HG03342 (cell line): ENCODE measurements around the gene HMGN3.

Experiments
- ATAC-seq: cut with Tn5 transposase; IDR thresholded peaks from one replicate; pipeline ENCODE4 v1.9.1; 2021; ENCODE audit warnings: mild to moderate bottlenecking, moderate library complexity; ENCODE audit not compliant: unreplicated experiment

The HMGN3 gene

DNA sequence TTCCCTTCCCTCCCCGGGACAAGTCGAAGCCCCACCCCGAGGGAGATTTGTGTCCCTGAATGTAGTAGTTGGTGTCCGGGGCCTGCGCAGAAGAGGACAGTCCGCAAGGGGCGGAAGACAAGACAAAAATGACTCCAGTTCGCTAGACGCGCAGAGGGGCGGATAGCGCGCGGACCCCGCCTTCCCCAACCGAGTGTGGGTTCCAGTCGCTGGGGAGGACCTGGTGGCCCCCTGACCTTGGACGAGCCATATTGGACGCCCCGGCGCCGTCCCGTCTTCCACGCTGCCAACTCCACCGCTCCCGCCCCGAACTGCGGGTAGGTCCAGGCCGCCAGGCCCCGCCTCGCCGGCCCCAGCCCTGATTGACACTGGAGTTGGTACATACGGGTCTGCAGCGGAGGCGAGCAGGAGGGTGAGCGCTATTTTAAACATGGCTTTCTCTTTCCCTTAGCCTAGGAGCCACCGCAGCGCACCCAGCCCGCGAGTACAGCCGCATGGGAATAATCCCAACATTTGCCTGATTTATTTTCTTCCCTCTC lies 802 bp downstream of the HMGN3 start:
- ATAC-seq, result peak; percentile 68

DNA sequence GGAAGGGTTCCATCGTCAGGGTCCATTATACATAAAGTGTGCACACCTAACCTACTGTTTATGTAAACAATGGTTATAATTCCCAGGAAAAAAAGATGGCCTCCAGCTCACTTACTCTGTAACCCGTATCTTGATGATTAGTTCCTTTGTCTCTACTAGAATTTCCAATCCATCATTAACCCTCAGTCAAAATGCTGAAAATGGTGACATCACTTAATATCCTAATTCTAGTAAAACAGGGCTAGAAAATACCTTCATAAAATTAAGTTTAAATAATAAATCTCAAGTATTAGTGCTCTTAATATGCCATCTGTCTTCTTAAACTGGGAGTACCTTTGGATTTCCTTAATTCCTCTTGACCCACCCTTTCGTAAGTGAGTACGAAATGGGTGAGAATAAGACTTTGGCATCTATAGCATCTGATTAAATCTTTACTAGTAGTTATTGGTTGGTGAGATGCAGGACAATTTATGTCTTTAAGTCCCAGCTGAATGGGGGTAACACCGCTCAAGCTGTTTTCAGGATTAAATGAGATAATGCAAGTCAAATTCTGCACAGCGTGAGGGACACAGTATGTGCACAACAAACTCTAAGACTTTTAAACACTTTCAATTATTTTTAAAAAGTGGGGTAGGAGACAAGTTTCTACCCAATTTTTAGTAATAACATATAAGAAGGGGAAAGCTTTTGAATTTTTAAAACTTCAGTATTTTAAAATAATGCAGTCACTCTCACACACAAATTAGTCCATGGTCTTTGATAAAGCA lies 1.6 kb downstream of the HMGN3 start:
- no peak for ATAC-seq

- no peak for ATAC-seq
Observed at GRCh38 chr6:79231666-79232065, 2.8 kb downstream of the HMGN3 start.

- no peak for ATAC-seq
Observed at GRCh38 chr6:79231101-79231500, 3.4 kb downstream of the HMGN3 start.

DNA sequence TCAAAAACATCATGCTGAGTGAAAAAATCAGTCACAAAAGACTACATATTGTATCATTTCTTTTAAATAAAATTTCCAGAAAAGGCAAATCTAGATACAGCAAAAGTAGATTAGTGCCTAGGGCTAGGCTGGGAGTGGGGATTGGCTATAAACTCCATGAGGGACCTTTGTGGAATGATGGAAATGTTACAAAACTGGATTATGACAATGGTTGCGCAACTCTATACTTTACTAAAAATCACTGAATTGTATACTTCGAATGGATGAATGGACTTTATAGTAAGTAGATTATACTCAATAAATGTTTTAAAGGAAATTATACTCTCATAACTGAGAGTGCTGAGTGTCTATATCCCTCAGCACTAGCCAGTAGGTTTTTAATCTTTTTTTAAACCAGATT lies 4.3 kb downstream of the HMGN3 start:
- no peak for ATAC-seq

GRCh38 chr6:79227445-79227844 lies 7.0 kb downstream of the HMGN3 start:
- ATAC-seq, result no peak

- ATAC-seq, result no peak
Observed at GRCh38 chr6:79226660-79227059, 7.8 kb downstream of the HMGN3 start.

DNA sequence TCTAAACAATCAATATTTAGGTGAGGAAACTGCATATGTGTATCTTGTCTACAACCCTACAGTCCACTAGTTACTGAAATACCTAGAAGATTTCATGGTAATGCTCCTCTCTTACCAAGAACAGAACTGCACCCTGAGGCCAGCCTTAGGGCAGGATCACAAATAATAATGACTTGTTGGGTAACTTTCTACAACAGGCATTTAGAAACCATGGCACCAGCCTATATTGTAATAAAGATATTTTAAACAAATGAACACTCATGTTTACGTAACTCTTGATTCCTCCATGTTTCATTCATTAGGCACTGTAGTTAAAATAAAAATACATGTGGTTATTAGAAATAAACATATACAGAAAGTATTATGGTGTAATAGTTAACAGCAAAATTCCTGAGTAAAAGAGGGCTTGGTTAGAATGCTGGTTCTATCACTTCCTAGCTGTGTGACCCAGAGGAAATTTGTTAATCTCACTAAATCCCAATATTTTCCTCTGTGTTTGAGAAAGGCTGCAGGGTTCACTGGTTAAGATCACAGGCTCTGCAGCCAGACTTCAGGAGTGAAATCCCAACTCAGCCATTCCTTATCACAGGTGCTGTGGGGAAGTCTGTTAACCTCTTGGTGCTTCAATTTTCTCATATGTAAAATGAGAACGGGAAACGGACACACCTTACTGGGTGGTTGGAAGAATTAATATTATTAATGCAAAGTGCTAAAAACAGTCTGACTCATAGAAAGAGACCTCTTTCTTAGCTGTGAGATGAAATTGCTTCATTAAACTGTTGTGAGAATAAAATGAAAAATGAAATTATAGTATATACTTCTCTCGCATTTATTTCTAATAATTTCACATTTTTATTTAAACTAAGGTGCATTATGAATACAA lies 8.5 kb downstream of the HMGN3 start:
- ATAC-seq, result no peak

GRCh38 chr6:79223611-79224404 lies 10.7 kb downstream of the HMGN3 start:
- no peak for ATAC-seq

DNA sequence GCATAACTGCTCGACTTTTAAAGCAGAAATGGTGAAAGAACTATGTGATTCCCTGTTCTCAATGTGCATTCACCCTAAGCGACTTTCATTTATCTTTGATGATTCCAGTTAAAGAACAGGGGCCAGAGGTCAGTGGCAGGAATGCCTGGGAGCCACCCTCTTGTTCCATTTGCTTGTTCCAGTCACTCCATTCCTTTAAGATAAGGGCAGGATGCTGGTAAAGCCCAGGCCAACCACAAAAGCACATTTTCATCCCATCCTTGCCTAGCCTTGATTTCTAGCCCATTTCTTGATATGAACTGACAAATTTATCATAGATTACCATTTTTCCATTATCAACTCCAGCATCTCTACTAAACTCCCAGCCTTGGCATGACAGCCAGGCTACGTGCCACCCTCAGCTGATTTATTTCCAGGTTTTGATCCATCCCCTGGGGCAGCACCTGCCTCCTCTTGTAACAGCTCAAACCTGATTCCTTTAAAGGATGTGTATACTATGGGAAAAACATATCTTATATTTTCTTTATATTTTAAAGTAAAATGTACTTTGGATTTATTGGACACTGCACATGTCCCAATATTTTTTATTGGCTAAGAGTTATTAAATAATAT lies 19.2 kb downstream of the HMGN3 start:
- ATAC-seq, result no peak

DNA sequence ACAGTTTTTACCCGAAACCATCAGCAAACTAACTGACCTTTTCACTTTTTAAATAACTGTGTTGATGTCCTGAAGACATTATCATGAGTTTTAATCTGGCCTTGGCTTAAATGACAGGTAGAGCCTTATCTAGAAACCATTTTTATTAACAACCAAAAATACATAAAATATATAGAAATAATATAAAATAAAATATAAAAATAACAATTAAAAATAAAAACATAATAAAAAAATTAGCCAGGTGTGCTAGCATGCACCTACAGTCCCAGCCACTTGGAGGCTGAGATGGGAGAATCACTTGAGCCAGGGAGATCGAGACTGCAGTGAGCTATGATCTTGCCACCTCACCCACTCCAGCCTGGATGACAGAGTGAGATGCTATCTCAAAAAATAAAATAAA lies 21.6 kb downstream of the HMGN3 start:
- ATAC-seq, result no peak

DNA sequence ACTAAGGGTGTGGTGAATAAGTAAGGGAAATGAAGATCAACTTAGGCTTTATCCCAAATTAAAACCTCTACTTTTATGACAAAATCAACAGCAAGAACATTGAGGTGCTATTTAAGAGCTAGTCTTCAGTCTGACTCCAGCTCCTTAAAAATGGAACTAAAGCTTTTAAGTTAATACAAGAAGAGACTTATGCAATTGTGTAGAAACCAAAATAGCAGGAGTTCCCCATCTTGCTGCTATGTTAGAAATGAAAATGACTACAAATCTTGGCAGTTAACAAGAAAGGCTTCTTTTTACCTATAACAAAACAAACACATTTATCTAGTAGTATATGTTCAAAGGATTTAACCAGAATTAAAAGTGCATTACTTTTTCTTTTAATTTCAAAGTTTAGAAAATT lies 25.7 kb downstream of the HMGN3 start:
- ATAC-seq, result no peak

- no peak for ATAC-seq
Observed at GRCh38 chr6:79203753-79204253, 30.7 kb downstream of the HMGN3 start.

- ATAC-seq, result no peak
Observed at GRCh38 chr6:79202556-79202955, 31.9 kb downstream of the HMGN3 start.

GRCh38 chr6:79201983-79202382 lies 32.5 kb downstream of the HMGN3 start:
- ATAC-seq, result no peak

- ATAC-seq, result no peak
Observed at GRCh38 chr6:79201143-79201542, 33.3 kb downstream of the HMGN3 start.

- ATAC-seq, result no peak
Observed at GRCh38 chr6:79196912-79197311, 37.6 kb downstream of the HMGN3 start.

DNA sequence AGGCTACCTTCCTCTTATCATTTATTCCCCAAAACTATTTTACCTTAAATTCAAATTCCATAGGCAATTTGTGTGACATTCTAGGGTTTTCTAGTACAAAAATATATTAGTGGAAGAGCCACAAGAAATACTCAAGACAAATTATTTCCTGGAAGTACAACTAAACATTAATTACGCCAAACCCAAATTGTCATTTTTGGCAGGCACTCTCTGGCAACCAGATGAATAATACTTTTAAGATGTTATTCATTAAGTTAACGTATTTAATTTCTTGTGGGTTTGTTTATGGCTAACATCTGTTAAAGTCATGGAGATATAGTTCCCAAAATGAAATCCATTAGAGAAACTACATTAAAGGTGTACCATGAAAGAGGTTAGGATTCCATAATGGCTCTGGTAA lies 40.5 kb downstream of the HMGN3 start:
- no peak for ATAC-seq

GRCh38 chr6:79189760-79190350 lies 44.6 kb downstream of the HMGN3 start:
- no peak for ATAC-seq

DNA sequence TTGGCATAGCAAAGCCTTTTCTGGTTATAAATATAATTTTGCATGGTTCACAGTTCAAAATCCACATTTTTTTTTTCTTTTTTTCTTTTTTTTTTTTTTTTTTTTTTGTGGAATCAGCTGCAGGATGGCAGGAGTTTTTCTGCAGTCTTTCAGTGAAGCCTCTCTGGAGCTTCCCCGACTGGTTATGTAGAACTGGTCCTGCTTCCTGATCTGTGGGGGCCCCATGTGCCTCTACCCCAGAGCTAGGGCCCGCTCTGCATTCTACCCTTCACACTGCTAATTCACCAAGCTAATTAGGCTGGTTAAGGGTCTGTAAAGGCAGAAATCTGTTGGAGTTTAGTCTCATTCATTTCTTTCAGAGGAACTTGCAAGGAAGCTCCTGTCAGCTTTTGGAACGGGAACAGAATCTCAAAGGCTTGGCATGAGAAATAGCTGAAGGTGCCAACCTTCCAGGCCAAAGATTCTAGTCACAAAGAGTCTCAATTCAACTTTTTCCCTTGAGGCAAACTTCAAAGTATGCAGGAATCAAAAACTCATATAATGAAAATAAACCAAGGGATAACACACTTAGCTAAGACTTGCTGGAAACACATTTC lies 45.5 kb downstream of the HMGN3 start:
- no peak for ATAC-seq
